Neural cell (in vitro differentiated cells): Measurements from ENCODE around the gene SRP19. TPM values are rescaled to one million over a fixed set of nuclear protein-coding genes. Genes with fewer than 3 reads are reported as not detected.
A peak's percentile ranks its signal among the peaks of the same experiment; 100 is the strongest.

Source experiments
- H2AFZ ChIP-seq: fragments of 200-600, 300-800 bp; sonication (generic), shearing (Covaris generic); 2 replicates; pipeline ENCODE4 v1.6.0; 2014; ENCODE audit warnings: low read depth, mild to moderate bottlenecking, antibody characterized with exemption, low read length, moderate library complexity
- H3F3A ChIP-seq: fragments of 200-600 bp; shearing (Covaris generic); 2 replicates; pipeline ENCODE4 v1.6.1; 2016; ENCODE audit warnings: mild to moderate bottlenecking, moderate library complexity, mixed read lengths, antibody characterized with exemption, low read length; ENCODE audit not compliant: insufficient read depth, poor library complexity, severe bottlenecking
- H3K27ac ChIP-seq: fragments of 200-600, 300-800 bp; sonication (generic), shearing (Covaris generic); 2 replicates; pipeline ENCODE4 v1.5.1; 2014; ENCODE audit warnings: mild to moderate bottlenecking, low read length, moderate library complexity
- H3K27me3 ChIP-seq: fragments of 300-800, 200-600 bp; sonication (generic), shearing (Covaris generic); 2 replicates; pipeline ENCODE4 v1.6.0; 2014; ENCODE audit warnings: mild to moderate bottlenecking, low read depth, low read length, moderate library complexity; ENCODE audit not compliant: insufficient read depth
- H3K36me3 ChIP-seq: fragments of 300-800, 200-600 bp; sonication (generic), shearing (Covaris generic); 2 replicates; pipeline ENCODE4 v1.5.1; 2014; ENCODE audit warnings: mild to moderate bottlenecking, antibody characterized with exemption, low read length, moderate library complexity; ENCODE audit not compliant: insufficient read depth
- H3K4me2 ChIP-seq: fragments of 300-800, 200-600 bp; sonication (generic), shearing (Covaris generic); 2 replicates; pipeline ENCODE4 v1.6.0; 2014; ENCODE audit warnings: mild to moderate bottlenecking, low read length
- H3K4me3 ChIP-seq: fragments of 300-800, 200-600 bp; sonication (generic), shearing (Covaris generic); 2 replicates; pipeline ENCODE4 v1.5.1; 2014; ENCODE audit warnings: mild to moderate bottlenecking, low read length, moderate library complexity
- H3K79me2 ChIP-seq: fragments of 200-600 bp; shearing (Covaris generic); replicated peaks from 2 replicates; pipeline ENCODE4 v1.6.0; 2014; ENCODE audit warnings: mild to moderate bottlenecking, low read length, moderate library complexity; ENCODE audit not compliant: insufficient read depth
- H3K9ac ChIP-seq: fragments of 300-800, 200-600 bp; sonication (generic), shearing (Covaris generic); 2 replicates; pipeline ENCODE4 v1.6.1; 2016; ENCODE audit warnings: mild to moderate bottlenecking, low read length, mixed read lengths
- H3K9me2 ChIP-seq: fragments of 200-600 bp; shearing (Covaris generic); 2 replicates; pipeline ENCODE4 v1.6.1; 2016; ENCODE audit warnings: mild to moderate bottlenecking, low read length, mixed read lengths; ENCODE audit not compliant: insufficient read depth
- H3K9me3 ChIP-seq: fragments of 200-600, 300-800 bp; sonication (generic), shearing (Covaris generic); 2 replicates; pipeline ENCODE4 v1.6.1; 2016; ENCODE audit warnings: mild to moderate bottlenecking, mixed run types, low read length, moderate library complexity, mixed read lengths
- H4K20me1 ChIP-seq: fragments of 200-600 bp; shearing (Covaris generic); 2 replicates; pipeline ENCODE4 v1.6.1; 2016; ENCODE audit warnings: mild to moderate bottlenecking, mixed run types; ENCODE audit not compliant: insufficient read depth
- EP300 ChIP-seq: fragments of 450-650 bp; conservative IDR thresholded peaks from 2 replicates; pipeline ENCODE4 v1.6.1; 2014; ENCODE audit warnings: antibody characterized with exemption, mild to moderate bottlenecking, moderate library complexity; ENCODE audit not compliant: poor library complexity, severe bottlenecking
- EZH2 ChIP-seq: fragments of 200-600, 300-800 bp; shearing (Covaris generic), sonication (generic); IDR thresholded peaks from 2 replicates; pipeline ENCODE4 v1.6.1; 2014; ENCODE audit warnings: antibody characterized with exemption, low read length, borderline replicate concordance, mild to moderate bottlenecking; ENCODE audit not compliant: insufficient read depth, poor library complexity, severe bottlenecking
- MXI1 ChIP-seq: fragments of 450-650 bp; conservative IDR thresholded peaks from 2 replicates; pipeline ENCODE4 v1.6.1; 2014; ENCODE audit warnings: antibody characterized with exemption, mild to moderate bottlenecking; ENCODE audit not compliant: poor library complexity, severe bottlenecking
- POLR2AphosphoS5 ChIP-seq: IDR thresholded peaks from 2 replicates; pipeline ENCODE4 v1.6.1; 2012
- RAD21 ChIP-seq: fragments of 450-650 bp; conservative IDR thresholded peaks from 2 replicates; pipeline ENCODE4 v1.6.1; 2014; ENCODE audit warnings: antibody characterized with exemption, mild to moderate bottlenecking, moderate library complexity
- SMC3 ChIP-seq: fragments of 450-650 bp; conservative IDR thresholded peaks from 2 replicates; pipeline ENCODE4 v1.6.1; 2014; ENCODE audit warnings: antibody characterized with exemption, mild to moderate bottlenecking, moderate library complexity; ENCODE audit not compliant: poor library complexity
- TAF1 ChIP-seq: IDR thresholded peaks from 2 replicates; pipeline ENCODE4 v1.6.1; 2012; ENCODE audit warnings: low read depth
- polyA plus RNA-seq: library from polyadenylated mRNA; depleted of rRNA; stranded (reverse); fragments of >200 nt; gene quantifications from 2 replicates; pipeline ENCODE4 v1.2.3, GENCODE V29; 2014
- TF ChIP-seq, protein P1 (sequence below): fragments of 450-650 bp; IDR thresholded peaks from 2 replicates; pipeline ENCODE4 v1.5.1; 2014; ENCODE audit warnings: antibody characterized with exemption, mild to moderate bottlenecking, moderate library complexity; ENCODE audit not compliant: poor library complexity, severe bottlenecking
- TF ChIP-seq, protein P2 (sequence below): IDR thresholded peaks from 2 replicates; pipeline ENCODE4 v1.6.1; 2012; ENCODE audit warnings: borderline replicate concordance

SRP19 gene
- polyA plus RNA-seq, 1 donor from 2014 or later = 179 TPM

DNA sequence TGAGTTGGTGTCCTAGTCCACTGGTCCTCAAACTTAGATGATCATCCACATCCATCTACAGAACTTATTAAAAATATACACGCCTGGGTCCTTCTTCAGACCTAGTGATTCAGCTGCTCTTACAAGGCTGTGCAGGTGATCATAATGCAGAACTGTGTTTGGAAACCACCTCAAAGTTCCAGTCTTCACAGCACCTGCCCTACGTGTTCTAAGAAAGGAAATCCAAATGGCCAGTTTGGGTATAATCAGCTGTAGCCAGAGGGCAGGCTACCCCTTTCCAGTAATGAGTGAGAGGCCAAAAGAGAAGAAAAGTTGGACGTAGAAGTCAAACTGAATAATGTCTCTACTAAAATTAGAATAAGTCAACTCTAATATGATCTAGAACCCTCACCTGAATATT lies 45.5 kb downstream of the SRP19 start:
- no peaks in the 10 kb centered on the region for H4K20me1 ChIP-seq
- no peak for TF ChIP-seq EZH2

DNA sequence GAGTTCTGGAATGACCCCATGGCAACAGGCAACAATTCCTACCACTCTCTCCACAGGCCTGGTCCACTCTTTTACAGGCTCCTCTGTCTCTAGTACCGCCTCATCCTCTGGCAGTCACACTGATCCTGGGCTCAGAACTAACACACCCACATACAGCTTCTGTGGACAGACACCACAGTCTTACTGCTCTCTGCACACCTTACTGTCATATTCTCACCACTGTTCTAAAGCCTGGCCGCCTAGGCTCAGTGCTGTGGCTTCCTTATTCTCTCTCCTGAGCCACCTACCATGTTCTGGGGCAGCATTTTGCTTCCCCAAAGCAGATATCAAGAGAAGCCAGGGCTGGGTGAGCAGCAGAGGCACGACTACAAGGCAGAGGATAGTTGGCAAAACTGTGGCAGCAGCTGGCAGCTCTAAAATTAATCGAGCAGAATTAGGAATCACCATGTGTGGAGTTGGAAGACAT lies 46.1 kb downstream of the SRP19 start:
- TF ChIP-seq TAF1 (no peak), RAD21 (no peak)
- Histone ChIP-seq H3K9me2 (no peaks in the 10 kb centered on the region), H3K4me3 (no peak overlapping the region), H3K36me3 (no peaks in the 10 kb centered on the region), H4K20me1 (no peaks in the 10 kb centered on the region), H3K9ac (no peak overlapping the region), H3K27me3 (no peaks in the 10 kb centered on the region), H3F3A (no peaks in the 10 kb centered on the region), H2AFZ (no peak overlapping the region), H3K79me2 (peaks cover 15% of the 10 kb centered on the region), H3K27ac (no peak overlapping the region), H3K9me3 (no peaks in the 10 kb centered on the region), H3K4me2 (no peak overlapping the region)

More for the DNA sequence above, 45.5 kb downstream of the SRP19 start:
- no peaks in the 10 kb centered on the region for H3K27me3 ChIP-seq
- H2AFZ ChIP-seq = no peak overlapping the region
- no peaks in the 10 kb centered on the region for H3K36me3 ChIP-seq
- no peaks in the 10 kb centered on the region for H3K9me3 ChIP-seq
- no peak overlapping the region for H3K27ac ChIP-seq
- no peak overlapping the region for H3K4me3 ChIP-seq
- H3K79me2 ChIP-seq = peaks cover 15% of the 10 kb centered on the region
- no peak overlapping the region for H3K4me2 ChIP-seq
- no peak overlapping the region for H3K9ac ChIP-seq
- H3F3A ChIP-seq = no peaks in the 10 kb centered on the region
- H3K9me2 ChIP-seq = no peaks in the 10 kb centered on the region

DNA sequence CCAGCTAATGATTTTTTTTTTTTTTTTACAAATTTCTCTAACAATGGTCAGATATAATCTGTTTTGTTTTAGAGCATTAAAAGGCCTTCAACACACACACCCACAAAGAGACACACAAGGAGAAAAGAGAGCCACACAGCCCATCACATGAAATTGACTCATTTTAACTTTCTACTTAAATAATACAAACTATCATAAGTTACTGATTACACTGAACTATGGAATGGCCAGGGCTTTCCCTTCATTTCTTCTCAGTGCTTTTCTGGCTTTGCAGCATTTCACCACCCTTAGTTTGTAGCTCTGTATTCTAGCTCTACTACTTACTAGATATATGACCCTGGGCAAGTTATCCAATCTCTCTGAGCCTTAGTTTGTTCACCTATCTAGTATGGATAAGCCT lies 47.8 kb downstream of the SRP19 start:
- Histone ChIP-seq H3K4me3 (no peak overlapping the region), H4K20me1 (no peaks in the 10 kb centered on the region), H3K9me3 (no peaks in the 10 kb centered on the region), H3K9me2 (no peaks in the 10 kb centered on the region), H3K27me3 (no peaks in the 10 kb centered on the region), H2AFZ (no peak overlapping the region), H3K27ac (no peak overlapping the region), H3K4me2 (no peak overlapping the region), H3K79me2 (peaks cover 15% of the 10 kb centered on the region), H3F3A (no peaks in the 10 kb centered on the region), H3K36me3 (no peaks in the 10 kb centered on the region), H3K9ac (no peak overlapping the region)
- TF ChIP-seq POLR2AphosphoS5 (no peak), SMC3 (no peak)

DNA sequence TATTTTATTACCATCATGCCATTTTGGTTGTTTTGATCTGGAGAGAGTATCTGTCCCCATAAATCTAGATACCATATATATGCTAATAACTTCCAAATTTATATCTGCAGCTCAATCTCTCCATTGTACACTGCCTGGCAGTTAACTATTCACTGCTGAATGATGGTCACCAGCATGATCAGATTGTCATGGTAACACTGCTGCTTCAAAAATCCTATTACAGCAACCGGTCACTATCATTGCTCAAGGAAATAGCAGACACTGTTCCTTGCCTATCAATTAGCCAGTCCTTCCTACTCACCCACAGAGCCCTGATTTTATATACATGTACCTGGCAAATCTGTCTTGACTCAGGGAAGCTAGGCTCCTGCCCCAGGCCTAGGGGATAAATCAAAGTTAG lies 49.4 kb downstream of the SRP19 start:
- Histone ChIP-seq H3K4me3 (no peak overlapping the region), H2AFZ (no peak overlapping the region), H3K9ac (no peak overlapping the region), H3K4me2 (no peak overlapping the region), H4K20me1 (no peaks in the 10 kb centered on the region), H3K79me2 (peaks cover 8% of the 10 kb centered on the region), H3K9me2 (no peaks in the 10 kb centered on the region), H3F3A (no peaks in the 10 kb centered on the region), H3K27ac (peak overlapping the region; percentile 0), H3K9me3 (no peaks in the 10 kb centered on the region), H3K27me3 (no peaks in the 10 kb centered on the region), H3K36me3 (peaks cover 3% of the 10 kb centered on the region)
- TF ChIP-seq SMC3 = no peak
- TF ChIP-seq MXI1 = no peak
- TF ChIP-seq, protein P1, sequence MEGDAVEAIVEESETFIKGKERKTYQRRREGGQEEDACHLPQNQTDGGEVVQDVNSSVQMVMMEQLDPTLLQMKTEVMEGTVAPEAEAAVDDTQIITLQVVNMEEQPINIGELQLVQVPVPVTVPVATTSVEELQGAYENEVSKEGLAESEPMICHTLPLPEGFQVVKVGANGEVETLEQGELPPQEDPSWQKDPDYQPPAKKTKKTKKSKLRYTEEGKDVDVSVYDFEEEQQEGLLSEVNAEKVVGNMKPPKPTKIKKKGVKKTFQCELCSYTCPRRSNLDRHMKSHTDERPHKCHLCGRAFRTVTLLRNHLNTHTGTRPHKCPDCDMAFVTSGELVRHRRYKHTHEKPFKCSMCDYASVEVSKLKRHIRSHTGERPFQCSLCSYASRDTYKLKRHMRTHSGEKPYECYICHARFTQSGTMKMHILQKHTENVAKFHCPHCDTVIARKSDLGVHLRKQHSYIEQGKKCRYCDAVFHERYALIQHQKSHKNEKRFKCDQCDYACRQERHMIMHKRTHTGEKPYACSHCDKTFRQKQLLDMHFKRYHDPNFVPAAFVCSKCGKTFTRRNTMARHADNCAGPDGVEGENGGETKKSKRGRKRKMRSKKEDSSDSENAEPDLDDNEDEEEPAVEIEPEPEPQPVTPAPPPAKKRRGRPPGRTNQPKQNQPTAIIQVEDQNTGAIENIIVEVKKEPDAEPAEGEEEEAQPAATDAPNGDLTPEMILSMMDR = no peak
- TF ChIP-seq POLR2AphosphoS5 = no peak
- TF ChIP-seq, protein P2, sequence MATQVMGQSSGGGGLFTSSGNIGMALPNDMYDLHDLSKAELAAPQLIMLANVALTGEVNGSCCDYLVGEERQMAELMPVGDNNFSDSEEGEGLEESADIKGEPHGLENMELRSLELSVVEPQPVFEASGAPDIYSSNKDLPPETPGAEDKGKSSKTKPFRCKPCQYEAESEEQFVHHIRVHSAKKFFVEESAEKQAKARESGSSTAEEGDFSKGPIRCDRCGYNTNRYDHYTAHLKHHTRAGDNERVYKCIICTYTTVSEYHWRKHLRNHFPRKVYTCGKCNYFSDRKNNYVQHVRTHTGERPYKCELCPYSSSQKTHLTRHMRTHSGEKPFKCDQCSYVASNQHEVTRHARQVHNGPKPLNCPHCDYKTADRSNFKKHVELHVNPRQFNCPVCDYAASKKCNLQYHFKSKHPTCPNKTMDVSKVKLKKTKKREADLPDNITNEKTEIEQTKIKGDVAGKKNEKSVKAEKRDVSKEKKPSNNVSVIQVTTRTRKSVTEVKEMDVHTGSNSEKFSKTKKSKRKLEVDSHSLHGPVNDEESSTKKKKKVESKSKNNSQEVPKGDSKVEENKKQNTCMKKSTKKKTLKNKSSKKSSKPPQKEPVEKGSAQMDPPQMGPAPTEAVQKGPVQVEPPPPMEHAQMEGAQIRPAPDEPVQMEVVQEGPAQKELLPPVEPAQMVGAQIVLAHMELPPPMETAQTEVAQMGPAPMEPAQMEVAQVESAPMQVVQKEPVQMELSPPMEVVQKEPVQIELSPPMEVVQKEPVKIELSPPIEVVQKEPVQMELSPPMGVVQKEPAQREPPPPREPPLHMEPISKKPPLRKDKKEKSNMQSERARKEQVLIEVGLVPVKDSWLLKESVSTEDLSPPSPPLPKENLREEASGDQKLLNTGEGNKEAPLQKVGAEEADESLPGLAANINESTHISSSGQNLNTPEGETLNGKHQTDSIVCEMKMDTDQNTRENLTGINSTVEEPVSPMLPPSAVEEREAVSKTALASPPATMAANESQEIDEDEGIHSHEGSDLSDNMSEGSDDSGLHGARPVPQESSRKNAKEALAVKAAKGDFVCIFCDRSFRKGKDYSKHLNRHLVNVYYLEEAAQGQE = no peak
- TF ChIP-seq RAD21 = no peak
- no peak for TF ChIP-seq EZH2
- TF ChIP-seq EP300 = no peak
- TF ChIP-seq TAF1 = no peak
